HCT116 (cell line): Measurements from ENCODE around the gene MUC20. TPM values are rescaled to one million over a fixed set of nuclear protein-coding genes. Genes with fewer than 3 reads are reported as not detected.

Experiments used
- ATAC-seq: fragments of 200-7000 bp; cut with Tn5 transposase; 2 replicates; pipeline ENCODE4 v1.9.1; 2020; ENCODE audit warnings: mild to moderate bottlenecking, moderate library complexity
- BruUV-seq: library from RNA; stranded (reverse); fragments of 400-500 nt; replicated peaks from 2 replicates; lab custom pipeline; 2021; lab: Mats Ljungman, UMichigan
- CTCF ChIA-PET: fragments of 300-600 bp; sonication (Branson Sonifier 250); formaldehyde crosslinking; loops from one replicate; lab custom pipeline; 2021; ENCODE audit warnings: antibody characterized with exemption; lab: Charles Lee
- POLR2A ChIA-PET: fragments of 300-600, 350-600 bp; sonication (Branson Sonifier 250); formaldehyde crosslinking; loops from one replicate; lab custom pipeline; 2021; ENCODE audit warnings: antibody characterized with exemption; lab: Charles Lee
- RAD21 ChIA-PET, 2 experiments: fragments of 300-600 bp; sonication (Branson Sonifier 250); formaldehyde crosslinking; loops; one replicate each; lab custom pipeline; 2023; ENCODE audit warnings: low total read pairs in 2 of 2; ENCODE audit not compliant: uncharacterized antibody in 2 of 2, unreplicated experiment in 2 of 2, low non-redundant PET in 1 of 2; lab: Charles Lee
- DNase-seq: peaks from one replicate; pipeline ENCODE4 v3.0.0-alpha.2; 2010; ENCODE audit warnings: low read depth, low spot score
- H2AFZ ChIP-seq: fragments of 200-600 bp; shearing (Covaris generic), sonication (generic); 2 replicates; pipeline ENCODE4 v1.6.1; 2017; ENCODE audit warnings: low read depth, mixed run types, mixed read lengths, antibody characterized with exemption, low read length; ENCODE audit not compliant: poor library complexity, severe bottlenecking
- H3K27ac ChIP-seq: 2 replicates; pipeline ENCODE4 v1.5.1; 2012; ENCODE audit warnings: low read depth, low read length
- H3K27me3 ChIP-seq: fragments of 200-600 bp; sonication (generic); 2 replicates; pipeline ENCODE4 v1.6.1; 2016; ENCODE audit warnings: mixed run types, low read length, mixed read lengths; ENCODE audit not compliant: insufficient read depth
- H3K36me3 ChIP-seq, 2 experiments: fragments of 200-500 bp in 1 of 2; fragments of 200-600 bp in 1 of 2; sonication (Bioruptor generic) in 1 of 2; sonication (generic) in 1 of 2; 2 replicates each; pipeline versions ENCODE4 v1.5.1 to v1.6.1; 2014 to 2016; ENCODE audit warnings: low read length in 2 of 2, inconsistent platforms in 1 of 2, mixed read lengths in 1 of 2, mixed run types in 1 of 2; ENCODE audit not compliant: insufficient read depth in 2 of 2, control insufficient read depth in 1 of 2
- H3K4me1 ChIP-seq, 2 experiments: fragments of 200-600 bp in 1 of 2; sonication (generic) in 1 of 2; 2 replicates each; pipeline versions ENCODE4 v1.5.1 to v1.6.1; 2012 to 2017; ENCODE audit warnings: low read length in 2 of 2, inconsistent platforms in 1 of 2, mild to moderate bottlenecking in 1 of 2, mixed read lengths in 1 of 2, mixed run types in 1 of 2, moderate library complexity in 1 of 2; ENCODE audit not compliant: insufficient read depth in 2 of 2, control insufficient read depth in 1 of 2
- H3K4me2 ChIP-seq: fragments of 200-600 bp; sonication (generic); 2 replicates; pipeline ENCODE4 v1.6.1; 2017; ENCODE audit warnings: mixed run types, low read length, mixed read lengths
- H3K4me3 ChIP-seq, 2 experiments: fragments of 200-600 bp in 1 of 2; sonication (generic) in 1 of 2; replicated peaks in 1 of 2; 2 replicates each; pipeline ENCODE4 v1.5.1; 2011 to 2016; ENCODE audit warnings: low read length in 2 of 2, control low read depth in 1 of 2, low read depth in 1 of 2, mild to moderate bottlenecking in 1 of 2, mixed read lengths in 1 of 2, mixed run types in 1 of 2
- H3K79me2 ChIP-seq: fragments of 200-600 bp; sonication (generic); 2 replicates; pipeline ENCODE4 v1.6.1; 2017; ENCODE audit warnings: mild to moderate bottlenecking, mixed run types, low read length, moderate library complexity, mixed read lengths; ENCODE audit not compliant: insufficient read depth
- H3K9ac ChIP-seq: fragments of 200-600 bp; sonication (generic); 2 replicates; pipeline ENCODE4 v1.6.1; 2016; ENCODE audit warnings: low read length, mixed read lengths
- H3K9me2 ChIP-seq: fragments of 200-600 bp; sonication (generic), shearing (Covaris generic); 2 replicates; pipeline ENCODE4 v1.6.1; 2017; ENCODE audit warnings: mixed run types, mild to moderate bottlenecking, moderate library complexity; ENCODE audit not compliant: insufficient read depth
- H3K9me3 ChIP-seq, 2 experiments: fragments of 200-500 bp in 1 of 2; fragments of 200-600 bp in 1 of 2; sonication (Bioruptor generic) in 1 of 2; sonication (generic) in 1 of 2; 2 replicates each; pipeline ENCODE4 v1.6.1; 2014 to 2017; ENCODE audit warnings: low read length in 2 of 2, mixed read lengths in 2 of 2, inconsistent platforms in 1 of 2, low read depth in 1 of 2, mild to moderate bottlenecking in 1 of 2, mixed run types in 1 of 2, moderate library complexity in 1 of 2; ENCODE audit not compliant: control insufficient read depth in 1 of 2, insufficient read depth in 1 of 2
- H4K20me1 ChIP-seq: fragments of 200-600 bp; sonication (generic), shearing (Covaris generic); 2 replicates; pipeline ENCODE4 v1.6.1; 2017; ENCODE audit warnings: mixed run types, mild to moderate bottlenecking, moderate library complexity; ENCODE audit not compliant: insufficient read depth
- CBX3 ChIP-seq: IDR thresholded peaks from 2 replicates; pipeline ENCODE4 v1.6.1; 2012; ENCODE audit warnings: low read depth
- CEBPB ChIP-seq: IDR thresholded peaks from 2 replicates; pipeline ENCODE4 v1.6.1; 2012; ENCODE audit warnings: low read depth
- CTCF ChIP-seq, 3 experiments: fragments of 200-600 bp in 1 of 3; sonication (generic) in 1 of 3; IDR thresholded peaks in 2 of 3; conservative IDR thresholded peaks in 1 of 3; 2 replicates each; pipeline ENCODE4 v1.5.1; 2012 to 2017; ENCODE audit warnings: low read depth in 2 of 3, low read length in 2 of 3, antibody characterized with exemption in 1 of 3, borderline replicate concordance in 1 of 3, control low read depth in 1 of 3, mild to moderate bottlenecking in 1 of 3, mixed read lengths in 1 of 3, mixed run types in 1 of 3, moderate library complexity in 1 of 3; ENCODE audit not compliant: insufficient read depth in 1 of 3
- EGR1 ChIP-seq: IDR thresholded peaks from 2 replicates; pipeline ENCODE4 v1.6.1; 2012; ENCODE audit warnings: low read depth
- EZH2 ChIP-seq: fragments of 200-600 bp; sonication (generic); IDR thresholded peaks from 2 replicates; pipeline ENCODE4 v1.6.1; 2017; ENCODE audit warnings: antibody characterized with exemption, mixed run types
- FOSL1 ChIP-seq: IDR thresholded peaks from 2 replicates; pipeline ENCODE4 v1.6.1; 2012; ENCODE audit warnings: low read depth
- POLR2AphosphoS5 ChIP-seq: IDR thresholded peaks from 2 replicates; pipeline ENCODE4 v1.6.1; 2011; ENCODE audit warnings: mild to moderate bottlenecking, low read depth, low read length, moderate library complexity
- RAD21 ChIP-seq: IDR thresholded peaks from 2 replicates; pipeline ENCODE4 v1.6.1; 2012; ENCODE audit warnings: low read depth, mild to moderate bottlenecking
- SIN3A ChIP-seq: IDR thresholded peaks from 2 replicates; pipeline ENCODE4 v1.6.1; 2012; ENCODE audit warnings: low read depth
- SRF ChIP-seq: IDR thresholded peaks from 2 replicates; pipeline ENCODE4 v1.6.1; 2012; ENCODE audit warnings: low read depth
- ZFX ChIP-seq: fragments of 450-650 bp; IDR thresholded peaks from 2 replicates; pipeline ENCODE4 v1.6.1; 2017
- intact Hi-C: fragments of 100-400 bp; cut with micrococcal nuclease; formaldehyde crosslinking; loops from 2 replicates; pipeline ENCODE4 v1.10.0; 2022
- total RNA-seq: library from RNA; stranded (reverse); gene quantifications from one replicate; pipeline ENCODE4 v1.2.1, GENCODE V29; 2021; ENCODE audit not compliant: unreplicated experiment

The MUC20 gene
- total RNA-seq, 1 experiment from 2014 or later: 2.4 TPM

DNA sequence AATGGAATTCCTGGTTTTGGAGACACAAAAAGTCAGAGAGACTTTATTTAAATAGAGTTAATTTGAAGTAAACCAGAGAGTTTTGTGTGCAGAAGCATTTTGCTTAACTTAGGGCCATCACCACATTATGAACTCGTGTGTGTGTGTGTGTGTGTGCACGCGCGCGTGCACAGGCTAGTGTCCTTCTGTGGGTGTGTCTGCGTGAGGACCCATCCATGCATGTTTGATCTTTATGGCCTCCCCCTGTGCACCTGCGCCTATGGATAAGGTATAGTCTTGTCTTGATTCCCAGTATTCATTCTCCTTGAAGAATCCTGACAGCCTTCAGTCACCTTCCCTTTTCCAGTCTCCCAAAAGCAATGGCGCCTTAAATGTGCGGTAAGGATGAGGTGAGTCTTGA lies 26.0 kb downstream of the MUC20 start:
- DNase-seq (no peak), ATAC-seq (no peak)
- no peak overlapping the region for H3K4me3 ChIP-seq
- no peaks in the 10 kb centered on the region for H3K27me3 ChIP-seq
- no peaks in the 10 kb centered on the region for H3K36me3 ChIP-seq
- RAD21 ChIA-PET: no interaction called here
- no peak overlapping the region for H3K4me2 ChIP-seq
- H3K4me1 ChIP-seq: peaks cover 7 to 13% of the 10 kb centered on the region in 2 experiments; a peak in 2 of 4 replicates
- POLR2A ChIA-PET: no interaction called here
- no TSS peak for BruUV-seq
- H4K20me1 ChIP-seq: no peaks in the 10 kb centered on the region
- intact Hi-C loops: no loop called here
- TF ChIP-seq ZFX (no peak), CBX3 (no peak), CTCF (IDR thresholded peaks at IDR 0.05 in 2 of 3, conservative IDR thresholded peaks at IDR 0.05 in 1 of 3; ENCODE audit: borderline replicate concordance in 1 of 3, insufficient read depth in 1 of 3, low read depth in 2 of 3, low read length in 2 of 3) (no peak), SIN3A (no peak), EGR1 (no peak), SRF (no peak), POLR2AphosphoS5 (no peak), FOSL1 (no peak), CEBPB (no peak), RAD21 (no peak), EZH2 (no peak)
- H3K27ac ChIP-seq: no peak overlapping the region
- no peak overlapping the region for H3K9ac ChIP-seq
- H3K9me3 ChIP-seq: no peaks in the 10 kb centered on the region
- no peaks in the 10 kb centered on the region for H3K79me2 ChIP-seq
- CTCF ChIA-PET: no interaction called here
- H3K9me2 ChIP-seq: no peaks in the 10 kb centered on the region
- H2AFZ ChIP-seq: no peak overlapping the region
